A549 treated with ZK216348 at 1 μM for 4 hours (cell line): ENCODE results near the gene SLC25A6. TPM values are rescaled to one million over a fixed set of nuclear protein-coding genes. Genes with fewer than 3 reads are reported as not detected.

Source experiments
- total RNA-seq: library from RNA; stranded (reverse); fragments of 200-300 nt; extraction: Qiagen RNA extraction; gene quantifications from 5 replicates; pipeline ENCODE4 v1.2.3, GENCODE V29; 2022; ENCODE audit warnings: low read depth

SLC25A6 gene
- total RNA-seq = 390 to 502 TPM (median 463 TPM) in 5 replicates

GRCh38 chrX:1391707-1392375, at the start of gene SLC25A6:
Gene SLC25A6 (minus strand): TSS chrX:1392113. CDS start chrX:1392009, 104 bp downstream.

DNA sequence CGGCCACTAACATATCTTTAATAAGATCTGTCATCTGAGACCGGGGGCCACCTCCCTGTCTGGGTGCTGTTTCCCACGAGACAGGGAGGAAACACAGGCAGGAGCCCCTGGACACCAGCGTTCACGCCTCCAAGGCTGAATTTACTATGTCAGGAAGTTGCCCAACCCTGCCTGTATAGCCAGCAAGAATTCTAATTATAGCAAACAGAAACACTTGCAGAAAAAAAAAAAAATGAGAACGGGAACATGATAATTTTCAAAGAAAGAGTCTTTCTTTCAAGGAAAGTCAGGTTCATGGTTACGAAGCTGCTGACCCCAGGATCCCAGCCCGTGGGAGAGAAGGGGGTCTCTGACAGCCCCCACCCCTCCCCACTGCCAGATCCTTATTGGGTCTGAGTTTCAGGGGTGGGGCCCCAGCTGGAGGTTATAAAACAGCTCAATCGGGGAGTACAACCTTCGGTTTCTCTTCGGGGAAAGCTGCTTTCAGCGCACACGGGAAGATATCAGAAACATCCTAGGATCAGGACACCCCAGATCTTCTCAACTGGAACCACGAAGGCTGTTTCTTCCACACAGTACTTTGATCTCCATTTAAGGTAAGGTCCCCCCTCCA, 55.5 kb downstream of the SLC25A6 start, which contains the start of gene IL3RA:
Gene IL3RA (plus strand): TSS at position 455 of the 613 bp plus-strand sequence. CDS start 4,981 bp downstream, outside the sequence.

Other genes starting within 250 kb of the SLC25A6 start
- 0.73 to 1.2 TPM (median 1.0 TPM) in 5 replicates for gene CRLF2, start 179.5 kb downstream of the SLC25A6 start, total RNA-seq
- gene CSF2RA, start 123.3 kb downstream of the SLC25A6 start, total RNA-seq = 3.2 to 5.4 TPM (median 3.7 TPM) in 5 replicates
- gene IL3RA, start 55.3 kb downstream of the SLC25A6 start, total RNA-seq = 0.18 to 0.95 TPM (median 0.26 TPM) in 5 replicates
- gene ASMTL, start 60.8 kb upstream of the SLC25A6 start, total RNA-seq = 15.4 to 20.3 TPM (median 19.0 TPM) in 5 replicates
- 0.04 TPM in 1 of 5 replicates, not detected in the others for gene P2RY8, start 145.1 kb upstream of the SLC25A6 start, total RNA-seq
- 24.1 to 41.2 TPM (median 39.3 TPM) in 5 replicates for gene AKAP17A, start 199.5 kb upstream of the SLC25A6 start, total RNA-seq
- gene ASMT, start 222.9 kb upstream of the SLC25A6 start, total RNA-seq = 0.27 to 0.33 TPM (median 0.28 TPM) in 3 of 5 replicates, not detected in the others